NOMO-1 treated with DMSO at 0.1 percent for 48 hours (cell line): ENCODE results near the gene TNNT2.

Experiments used
- DNase-seq: peaks from one replicate; lab custom pipeline; 2025; ENCODE audit not compliant: unreplicated experiment; lab: John Stamatoyannopoulos, UW

The TNNT2 gene

GRCh38 chr1:201357636-201358348, 19.7 kb downstream of the TNNT2 start:
- no peak for DNase-seq

- no peak for DNase-seq
Measured at GRCh38 chr1:201357211-201357610, 20.3 kb downstream of the TNNT2 start.

GRCh38 chr1:201356701-201357100, 20.8 kb downstream of the TNNT2 start:
- no peak for DNase-seq

- DNase-seq = no peak
Measured at GRCh38 chr1:201356236-201356635, 21.2 kb downstream of the TNNT2 start.

GRCh38 chr1:201355471-201355870, 22.0 kb downstream of the TNNT2 start:
- DNase-seq = no peak

GRCh38 chr1:201354901-201355295, 22.6 kb downstream of the TNNT2 start:
- no peak for DNase-seq

- DNase-seq = no peak
Measured at GRCh38 chr1:201354151-201354900, 23.2 kb downstream of the TNNT2 start.

GRCh38 chr1:201353186-201353940, 24.1 kb downstream of the TNNT2 start:
- DNase-seq = no peak

GRCh38 chr1:201351617-201352016, 25.9 kb downstream of the TNNT2 start:
- DNase-seq = no peak

GRCh38 chr1:201350884-201351283, 26.6 kb downstream of the TNNT2 start:
- no peak for DNase-seq

- no peak for DNase-seq
Measured at GRCh38 chr1:201350361-201350725, 27.1 kb downstream of the TNNT2 start.

- no peak for DNase-seq
Measured at GRCh38 chr1:201349092-201349491, 28.4 kb downstream of the TNNT2 start.

- DNase-seq = peak; percentile 36
Measured at GRCh38 chr1:201348211-201348566, 29.3 kb downstream of the TNNT2 start.

- no peak for DNase-seq
Measured at GRCh38 chr1:201347498-201348210, 29.8 kb downstream of the TNNT2 start.

- no peak for DNase-seq
Measured at GRCh38 chr1:201346987-201347386, 30.5 kb downstream of the TNNT2 start.

GRCh38 chr1:201346337-201346939, 31.0 kb downstream of the TNNT2 start:
- DNase-seq = no peak

- DNase-seq = no peak
Measured at GRCh38 chr1:201345081-201345355, 32.5 kb downstream of the TNNT2 start.

- no peak for DNase-seq
Measured at GRCh38 chr1:201344206-201345080, 33.0 kb downstream of the TNNT2 start.

GRCh38 chr1:201341377-201341776, 36.1 kb downstream of the TNNT2 start:
- DNase-seq = no peak
